Measurements from ENCODE around the gene STXBP4.

Gene STXBP4

DNA sequence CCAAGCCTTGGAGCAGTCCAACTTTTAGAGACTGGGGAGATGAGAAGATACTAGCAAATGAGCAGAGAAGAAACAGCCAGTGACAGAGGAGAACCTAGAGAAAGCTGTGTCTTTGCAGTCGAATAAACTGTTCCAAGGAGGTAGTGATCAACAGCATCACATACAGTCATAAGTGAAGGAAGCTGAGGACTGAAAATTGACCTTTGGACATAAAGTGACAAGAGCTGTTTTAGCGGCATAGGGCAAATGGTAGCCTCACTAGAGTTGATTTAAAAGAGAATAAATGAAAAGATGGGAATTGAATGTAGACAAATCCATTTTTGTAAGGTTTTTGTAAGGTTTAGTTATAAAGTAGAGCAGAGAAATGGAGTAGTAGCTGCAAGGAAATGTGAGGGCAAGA is 165.0 kb downstream of the STXBP4 start:
- DNase-seq = no peak

DNA sequence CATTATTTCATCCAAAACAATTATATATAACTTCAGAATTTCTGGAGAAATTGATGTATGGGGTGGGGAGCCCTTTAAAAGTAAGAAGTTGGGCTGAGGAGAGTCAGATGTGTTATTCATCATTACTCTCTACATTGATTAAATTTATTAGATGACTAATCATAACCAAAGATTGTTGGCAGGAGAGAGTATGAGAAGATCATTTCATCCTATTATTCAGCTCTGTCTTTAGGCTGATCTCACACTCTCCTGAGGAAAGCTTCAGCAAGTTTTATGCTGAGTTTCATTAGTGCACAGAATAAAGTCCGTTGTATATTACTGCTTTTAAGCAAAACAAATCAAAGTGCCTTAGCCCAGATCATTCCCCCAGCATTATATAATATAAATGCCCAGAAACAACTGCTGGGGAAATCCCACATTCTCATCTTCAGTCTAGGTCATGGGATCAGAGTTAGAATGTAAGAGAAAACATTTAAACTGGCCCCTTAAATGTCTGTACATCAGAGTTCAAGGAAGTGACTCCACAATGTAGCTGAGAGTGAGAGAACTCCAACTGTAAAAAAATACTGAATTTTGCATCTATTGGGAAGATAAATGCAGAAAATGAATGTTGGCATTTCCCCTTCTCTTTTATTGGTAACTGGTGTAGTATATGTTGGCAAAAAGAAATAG is 166.1 kb downstream of the STXBP4 start:
- no peak for DNase-seq

DNA sequence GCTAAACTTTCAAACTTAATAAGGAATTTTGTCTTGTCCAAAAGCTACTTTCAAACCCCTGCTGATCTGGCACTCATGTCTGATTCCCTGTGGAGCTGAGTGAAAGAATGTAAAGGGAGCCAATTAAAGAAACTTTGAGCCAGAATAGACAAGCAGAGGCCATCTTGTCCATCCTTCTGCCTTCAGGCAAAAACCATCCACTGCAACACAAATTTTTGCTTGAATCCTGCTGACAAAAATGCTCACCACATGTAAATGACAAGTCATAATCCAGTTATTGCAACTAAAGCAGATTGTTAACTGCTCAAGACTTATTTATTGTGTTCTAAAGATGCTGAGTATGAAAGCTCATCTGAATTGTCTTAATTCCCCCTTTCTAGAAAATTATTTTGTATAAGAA is 172.2 kb downstream of the STXBP4 start:
- DNase-seq = no peak

DNA sequence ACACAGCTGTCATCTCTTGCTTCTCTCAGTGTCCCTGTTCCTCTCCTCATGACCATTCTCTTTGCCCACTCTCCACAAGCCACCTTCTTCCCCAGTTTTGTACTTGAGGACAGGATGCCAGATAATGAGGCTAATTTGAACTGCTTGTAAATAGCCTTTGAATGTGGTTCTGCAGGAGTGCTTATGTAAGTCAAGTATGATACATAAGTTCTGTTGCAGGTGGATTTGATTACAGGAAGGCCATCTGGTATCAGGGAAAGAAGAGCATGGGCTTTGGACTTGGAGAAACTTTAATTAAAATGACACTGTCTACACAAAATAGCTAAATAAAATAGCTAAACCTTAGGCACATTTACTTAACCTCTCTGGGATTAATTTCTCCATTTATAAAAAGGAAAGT is 176.0 kb downstream of the STXBP4 start:
- DNase-seq = no peak

DNA sequence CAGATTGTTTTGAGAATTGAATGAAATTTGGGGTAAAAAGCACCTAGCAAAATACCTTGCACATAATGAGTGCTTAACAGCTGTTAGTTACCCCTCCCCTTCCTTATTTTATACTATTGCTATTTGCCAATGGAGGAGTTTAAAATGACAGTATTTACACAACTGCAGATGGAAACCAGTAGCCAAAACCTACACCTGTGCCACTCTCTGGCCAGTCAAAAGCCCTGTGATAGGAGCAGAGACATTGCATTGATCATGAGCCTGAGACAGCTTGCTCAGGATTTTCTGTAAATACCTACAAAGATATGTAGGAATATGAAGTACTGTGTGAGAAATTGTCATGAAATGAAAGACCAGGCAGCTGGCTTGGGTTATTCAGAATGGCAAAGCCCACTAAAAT is 180.9 kb downstream of the STXBP4 start:
- no peak for DNase-seq

DNA sequence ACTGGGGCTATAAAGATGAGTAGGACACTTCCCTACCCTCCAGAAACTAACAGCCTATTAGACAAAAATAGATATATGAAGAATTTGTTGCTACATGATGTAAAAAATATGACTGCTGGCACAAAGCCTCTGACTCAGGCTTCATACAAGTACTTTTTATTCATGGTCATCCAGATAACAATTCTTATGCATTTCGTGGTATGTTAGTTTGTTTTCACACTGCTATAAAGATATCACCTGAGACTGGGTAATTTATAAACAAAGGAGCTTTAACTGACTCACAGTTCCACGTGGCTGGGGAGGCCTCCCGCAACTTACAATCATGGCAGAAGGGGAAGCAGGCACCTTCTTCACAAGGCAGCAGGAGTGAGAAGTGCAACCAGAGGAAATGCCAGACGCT is 183.7 kb downstream of the STXBP4 start:
- no peak for DNase-seq

DNA sequence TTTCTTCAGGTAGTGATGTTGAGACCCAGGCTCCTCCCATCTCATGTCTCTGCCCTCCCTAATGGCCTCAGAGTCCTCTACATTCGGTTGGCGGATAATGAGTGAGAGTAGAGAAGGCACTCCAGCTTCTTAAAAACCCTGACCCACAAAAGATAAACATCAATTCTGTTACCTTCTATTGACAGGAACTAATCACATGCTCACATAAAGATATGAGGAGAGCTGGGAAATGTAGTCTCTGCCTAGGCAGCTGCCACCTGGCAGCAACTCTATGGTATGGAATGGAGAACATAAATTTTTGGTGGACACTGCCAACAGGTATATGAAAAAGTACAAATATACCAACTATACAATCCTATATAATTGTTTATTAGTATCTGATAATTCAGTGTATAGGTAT is 185.5 kb downstream of the STXBP4 start:
- no peak for DNase-seq

DNA sequence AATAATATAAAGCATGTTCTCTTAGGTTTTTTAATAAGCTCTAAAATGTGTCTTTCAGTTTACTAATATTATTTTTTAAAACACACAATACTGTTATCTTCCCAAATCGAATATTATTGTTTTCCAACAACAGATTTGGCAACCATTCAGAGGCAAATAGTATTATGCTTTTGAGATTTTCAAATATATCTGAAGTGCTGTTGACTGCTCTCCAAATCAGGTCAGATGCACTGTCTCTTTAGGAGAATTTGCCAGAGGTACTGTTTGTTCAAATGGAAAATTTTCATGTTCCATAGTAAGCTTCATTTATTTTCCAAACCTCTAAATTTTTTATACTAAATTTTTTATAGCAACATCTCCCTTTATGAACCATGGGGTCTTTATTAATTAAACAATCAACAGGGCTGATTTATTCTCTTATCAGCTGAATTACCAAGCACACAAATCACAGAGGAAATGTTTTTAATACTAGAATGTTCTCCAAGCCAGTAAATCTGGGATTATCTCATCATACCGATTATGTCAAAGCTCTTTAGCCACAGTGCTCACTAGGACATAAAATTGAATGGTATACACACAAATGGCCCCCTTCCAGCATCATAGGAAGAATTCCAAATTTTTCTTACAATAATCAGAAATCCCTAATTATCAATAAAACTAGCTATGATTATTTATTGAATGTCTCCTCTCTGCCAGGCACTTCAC is 187.4 kb downstream of the STXBP4 start:
- no peak for DNase-seq

DNA sequence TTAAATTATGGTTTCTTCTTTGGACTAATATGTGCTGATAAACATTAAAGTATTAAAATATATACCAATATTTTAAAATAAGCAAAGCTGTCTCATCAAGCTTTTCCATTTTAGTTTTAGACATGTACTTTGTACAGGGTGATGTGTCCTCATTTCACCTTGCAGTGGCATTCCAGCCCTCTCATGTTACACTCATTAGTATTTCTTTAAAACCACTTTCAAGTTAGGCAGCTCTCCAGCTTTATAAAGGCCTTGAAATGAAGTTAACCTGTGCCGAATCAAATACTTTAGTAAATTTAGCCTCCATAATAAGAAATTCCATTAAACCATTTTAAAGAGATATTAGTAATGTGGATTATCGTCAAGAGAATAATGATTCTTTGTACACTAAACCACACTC is 188.6 kb downstream of the STXBP4 start:
- no peak for DNase-seq

DNA sequence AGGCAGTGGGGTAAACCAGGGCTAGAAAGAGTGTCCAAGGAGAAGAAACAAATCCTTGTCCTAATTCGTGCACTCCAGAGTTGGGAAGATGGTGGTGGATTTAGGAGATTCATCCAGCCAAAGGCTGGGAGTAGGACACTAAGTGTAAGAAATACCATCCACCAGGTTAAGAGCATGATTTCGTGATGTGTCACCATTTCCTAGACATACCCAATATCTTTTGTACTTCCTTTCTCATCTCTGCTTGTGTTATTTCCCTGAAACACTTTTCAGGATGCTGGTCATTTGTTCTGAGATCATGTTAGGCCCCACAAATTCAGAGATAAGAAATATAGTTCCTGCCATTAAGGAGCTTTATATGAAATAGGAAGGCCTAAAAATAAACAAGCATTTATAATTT is 189.9 kb downstream of the STXBP4 start:
- no peak for DNase-seq

DNA sequence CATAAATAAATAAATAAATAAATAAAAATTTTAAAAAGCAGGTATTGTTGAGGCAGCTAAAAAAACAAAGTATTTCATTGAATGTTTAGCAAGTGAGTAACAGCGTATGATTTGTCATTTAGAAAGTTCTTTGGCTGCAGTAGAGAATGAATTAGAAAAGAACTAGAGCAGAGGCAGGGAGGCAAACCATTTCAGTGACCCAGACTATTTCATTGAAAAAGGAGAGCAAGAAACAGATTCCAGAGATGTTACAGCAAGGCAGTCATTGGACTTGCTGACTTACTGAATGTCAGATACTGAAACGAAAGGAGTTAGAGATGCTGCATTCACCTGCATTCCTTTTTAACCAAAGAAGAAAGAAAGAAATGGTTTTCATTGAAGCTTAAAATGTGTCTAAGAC is 190.7 kb downstream of the STXBP4 start:
- DNase-seq = no peak

DNA sequence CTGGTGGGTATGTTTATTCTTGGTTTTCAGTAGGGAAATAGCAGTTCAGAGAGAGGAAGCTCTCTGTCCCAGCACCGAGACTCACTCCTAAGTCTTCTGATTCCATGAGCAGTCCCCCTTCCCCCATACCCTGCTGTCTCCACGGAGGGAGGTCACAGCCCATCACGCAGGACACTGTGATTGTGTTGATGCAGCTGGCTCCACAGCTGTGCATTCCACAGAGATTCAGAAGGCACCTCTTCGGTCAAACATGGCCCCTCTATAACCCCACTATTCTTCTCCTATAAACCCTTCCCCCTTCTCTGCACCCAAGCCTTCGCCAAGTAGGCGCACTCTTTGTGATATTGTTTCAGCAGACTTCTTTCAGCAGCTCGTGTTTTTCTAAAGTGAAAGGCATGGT is 191.9 kb downstream of the STXBP4 start:
- DNase-seq = no peak

DNA sequence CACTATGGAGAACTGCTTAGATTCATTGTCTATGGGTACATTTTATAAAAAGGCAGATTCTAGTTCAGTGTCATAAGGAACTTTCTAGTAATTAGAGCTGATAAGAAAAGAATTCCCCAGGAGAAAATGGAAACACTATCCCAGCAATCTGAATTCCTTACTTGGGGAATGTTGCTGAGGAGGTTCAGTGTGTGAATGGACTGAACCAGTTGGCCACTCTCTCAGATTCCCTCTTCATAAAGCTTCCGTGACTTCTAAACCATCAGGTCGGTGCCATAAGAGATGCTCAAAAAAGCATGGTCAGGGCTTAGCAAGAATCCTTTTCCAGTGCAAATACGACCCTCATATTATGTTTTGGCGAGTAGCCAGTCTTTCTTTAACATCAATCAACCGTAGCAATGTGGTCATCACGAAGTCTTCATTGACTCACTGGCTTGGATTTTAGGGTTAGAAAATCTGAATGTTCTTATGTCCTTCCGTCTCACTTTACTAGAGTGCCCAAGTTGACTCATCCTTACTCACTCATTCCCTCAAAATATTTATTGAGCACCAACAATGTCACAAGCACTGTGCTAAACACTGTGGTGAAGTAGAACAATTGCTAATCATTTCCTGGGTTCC is 193.5 kb downstream of the STXBP4 start:
- DNase-seq = no peak

DNA sequence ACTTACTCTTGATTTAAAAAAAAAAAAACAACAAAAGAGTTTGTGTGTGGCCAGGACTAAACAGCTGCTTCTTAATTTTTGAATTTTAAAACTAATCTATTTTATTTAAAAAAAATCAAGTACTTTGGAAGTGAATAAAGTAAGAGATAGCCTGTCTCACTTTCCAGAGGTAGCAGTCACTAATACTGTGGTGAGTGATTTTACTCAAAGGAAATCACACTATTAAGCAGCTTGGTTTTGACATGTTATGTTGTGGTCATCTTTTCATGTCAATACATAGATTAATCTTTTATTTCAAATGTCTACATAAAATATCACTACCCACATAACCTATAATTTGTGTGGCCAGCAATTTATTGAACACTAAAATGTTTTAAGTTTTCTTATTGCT is 194.0 kb downstream of the STXBP4 start:
- no peak for DNase-seq

DNA sequence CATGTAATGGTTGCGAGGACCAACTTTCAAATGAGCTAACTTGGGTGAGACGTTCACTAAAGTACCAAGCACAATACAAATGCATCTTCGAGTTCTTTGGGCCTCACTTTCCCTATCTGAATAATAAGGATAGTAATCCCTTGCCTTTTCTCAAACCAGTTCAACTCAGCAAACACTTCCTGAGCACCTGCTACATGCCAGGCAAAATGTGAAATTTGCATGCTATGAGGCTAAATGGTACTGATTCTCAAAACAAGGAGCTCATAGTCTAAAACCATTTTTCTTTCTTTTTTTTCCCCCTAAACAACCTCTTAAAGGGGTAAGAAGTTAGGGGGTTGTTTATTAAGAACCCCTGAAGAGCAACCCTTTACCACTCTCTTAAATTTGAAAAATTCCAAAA is 194.8 kb downstream of the STXBP4 start:
- no peak for DNase-seq

DNA sequence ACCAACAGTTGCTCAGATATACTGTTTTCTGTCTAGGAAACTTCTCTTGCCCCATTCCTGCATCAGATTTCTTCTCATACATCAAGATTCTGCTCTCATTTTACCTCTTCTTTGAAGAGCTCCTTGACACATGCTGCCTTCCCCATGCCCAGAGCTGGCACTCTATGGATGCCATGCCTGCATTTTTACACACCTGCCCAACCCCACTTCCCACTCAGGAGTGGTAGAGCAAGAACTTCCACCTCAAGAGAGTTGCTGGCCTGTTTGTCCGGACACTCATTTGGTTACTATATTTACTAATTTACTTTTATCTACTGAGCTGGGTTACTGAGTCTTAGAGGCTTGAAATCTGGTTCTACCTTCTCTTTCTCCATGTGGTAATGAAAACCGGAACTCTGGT is 197.9 kb downstream of the STXBP4 start:
- no peak for DNase-seq

DNA sequence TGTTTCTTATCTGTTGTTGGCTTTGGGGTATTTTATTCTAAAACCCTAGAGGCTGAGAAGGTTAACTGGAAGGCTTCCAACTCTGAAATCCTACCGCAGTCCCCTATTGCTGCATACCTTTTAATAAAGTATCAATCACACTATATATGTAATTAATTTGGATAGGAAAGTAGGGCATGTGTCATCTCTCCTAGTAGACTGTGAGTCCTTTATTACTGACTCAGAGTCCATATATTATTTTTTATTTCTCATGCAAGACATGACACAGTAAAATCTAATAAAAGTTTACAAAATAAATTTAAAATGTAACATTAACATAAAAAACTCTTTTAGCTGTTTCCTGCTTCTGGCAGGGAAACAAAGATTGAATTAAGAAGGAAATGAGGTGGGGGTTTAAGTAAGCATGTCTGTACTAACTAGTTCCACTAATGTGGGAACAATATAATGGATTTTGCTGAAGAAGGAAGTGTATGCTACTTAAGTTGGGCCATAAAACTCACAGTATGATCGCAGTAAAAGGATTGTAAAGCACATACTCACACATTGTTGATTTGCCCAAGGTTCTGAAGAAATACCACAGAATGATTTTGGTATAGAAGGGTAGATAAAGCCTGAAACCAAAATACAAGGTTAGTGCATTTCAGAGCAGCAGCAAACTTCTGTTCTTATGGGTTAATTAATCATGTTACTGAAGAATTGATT is 198.6 kb downstream of the STXBP4 start:
- DNase-seq = no peak

DNA sequence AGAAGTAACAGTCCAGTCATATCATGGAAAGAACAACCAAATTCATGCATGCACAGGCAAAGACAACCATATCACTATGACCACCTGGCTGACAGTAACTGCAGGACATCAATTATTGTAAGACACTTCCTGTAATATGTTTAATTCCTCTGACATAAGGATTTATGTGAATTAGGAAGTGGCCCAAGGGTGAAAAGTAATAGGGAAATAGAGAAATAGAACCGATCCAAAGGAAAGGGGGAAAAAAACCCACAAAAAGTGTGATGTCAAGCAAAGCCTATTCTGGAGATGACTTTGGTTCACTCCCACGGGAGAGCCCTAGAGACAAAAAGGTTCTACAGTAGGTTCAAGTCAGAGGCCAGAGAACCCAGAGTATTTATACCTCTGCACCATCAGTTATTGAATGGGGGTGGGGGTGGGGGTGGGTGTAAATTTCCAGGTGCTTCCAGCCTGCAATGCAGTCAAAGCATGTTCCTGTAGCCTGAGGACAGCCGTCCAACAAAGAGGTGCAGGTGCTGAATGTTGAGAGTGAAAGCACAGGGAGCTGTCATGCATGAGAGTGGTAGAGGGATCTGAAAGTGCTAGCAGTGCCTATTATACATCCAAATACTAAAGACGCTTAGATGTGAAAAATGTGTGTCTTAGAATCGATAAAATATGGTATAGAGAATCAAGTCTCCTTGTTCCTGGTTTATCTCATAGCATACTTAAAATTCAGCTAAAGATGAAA is 200.6 kb downstream of the STXBP4 start:
- DNase-seq = no peak

DNA sequence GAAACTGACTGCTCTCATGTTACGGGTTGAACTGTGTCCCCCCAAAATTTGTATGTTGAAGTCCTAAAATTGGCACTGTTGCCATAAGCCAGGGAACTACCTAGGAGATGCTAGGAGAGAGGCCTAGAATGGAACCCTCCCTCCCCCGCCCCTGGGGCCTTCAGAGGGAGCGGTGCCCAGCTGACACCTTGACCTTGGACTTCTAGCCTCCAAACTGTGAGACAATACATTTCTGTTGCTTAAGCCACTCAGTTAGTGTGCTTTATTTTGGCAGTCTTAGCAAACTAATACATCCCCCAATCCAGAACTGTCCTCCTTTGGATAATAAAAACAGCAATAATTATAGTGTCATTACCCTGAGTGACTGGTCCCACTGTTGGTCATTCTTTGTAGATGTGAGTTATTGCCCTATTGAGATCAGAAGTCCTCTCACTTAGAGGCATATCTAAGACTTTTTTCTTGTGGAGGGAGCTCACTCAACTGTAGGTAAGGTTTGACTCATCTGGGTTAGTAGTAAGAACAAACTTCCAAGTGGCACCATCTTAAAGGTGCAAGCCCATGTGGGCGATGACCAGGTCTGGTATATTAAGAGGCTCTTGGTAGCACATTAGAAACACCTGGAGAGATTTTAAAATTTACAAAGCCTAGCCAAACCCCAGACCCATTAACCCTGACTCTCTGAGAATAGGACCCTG is 203.2 kb downstream of the STXBP4 start:
- DNase-seq = no peak

DNA sequence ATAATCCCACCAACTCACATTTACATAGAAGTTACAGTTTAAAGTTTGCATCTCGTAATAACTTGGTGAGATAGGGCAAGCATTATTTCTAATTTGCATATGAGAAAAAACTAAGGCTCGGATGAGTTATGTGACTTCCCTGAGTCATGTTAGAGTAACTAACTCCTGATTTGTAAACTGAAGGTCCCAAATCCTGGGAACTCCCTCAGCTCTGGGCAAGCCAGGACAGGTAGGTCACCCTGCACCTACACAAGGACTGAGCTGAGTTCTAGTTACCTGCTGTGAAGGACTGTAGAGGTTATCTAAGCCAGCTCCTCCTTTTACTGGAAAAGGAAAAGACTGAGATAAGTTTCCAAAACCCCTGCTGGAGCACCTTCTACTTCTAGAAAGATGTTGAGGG is 204.0 kb downstream of the STXBP4 start:
- DNase-seq = no peak

DNA sequence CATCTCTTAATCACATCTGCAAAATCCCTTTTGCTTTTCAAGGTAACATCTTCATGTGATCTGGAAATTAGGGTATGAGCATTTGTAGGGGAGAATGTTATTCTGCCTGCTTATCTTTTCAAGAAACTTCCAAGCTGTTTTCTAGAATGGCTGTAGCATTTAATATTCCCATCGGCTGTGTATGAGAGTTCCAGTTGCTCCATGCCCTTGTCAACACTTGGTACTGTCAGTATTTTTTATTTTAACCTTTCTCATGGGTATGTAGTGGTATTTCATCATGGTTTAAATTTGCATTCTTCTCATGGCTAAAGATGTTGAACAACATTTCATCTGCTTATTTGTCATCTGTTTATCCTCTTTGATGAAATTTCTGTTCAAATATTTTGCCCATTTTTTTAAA is 205.6 kb downstream of the STXBP4 start:
- DNase-seq = no peak

DNA sequence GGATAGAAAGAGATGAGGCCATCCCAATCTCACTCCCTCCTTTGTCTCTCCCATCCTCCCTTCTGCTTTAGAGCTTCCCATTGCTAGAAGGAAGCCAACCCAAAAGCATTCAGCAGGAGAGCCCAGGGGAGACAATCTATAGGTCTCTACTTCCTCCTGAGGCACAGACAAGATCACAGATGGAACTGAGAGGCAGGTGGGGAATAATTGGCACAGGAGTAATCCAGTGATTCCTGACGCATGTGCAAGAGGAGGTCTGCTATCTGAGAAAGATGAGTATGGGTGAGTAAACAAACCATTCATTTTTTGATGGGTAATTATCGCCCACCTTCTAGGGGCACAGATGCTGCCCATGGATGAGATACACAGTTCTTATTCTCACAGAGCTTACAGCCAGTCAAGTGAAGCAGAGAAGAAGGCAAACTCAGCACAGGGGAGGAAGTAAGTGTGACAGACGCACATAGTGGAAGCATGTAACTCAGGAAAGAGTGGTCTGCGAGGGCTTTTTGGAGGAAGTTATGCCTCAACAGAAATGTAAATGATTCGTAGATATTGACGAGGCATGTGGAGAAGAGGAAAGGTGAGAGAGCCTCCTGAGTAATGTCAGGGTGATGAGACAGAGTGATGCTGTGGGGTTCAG is 207.3 kb downstream of the STXBP4 start:
- no peak for DNase-seq
